KG1 (cell line): Measurements from ENCODE around the gene GPHN.
"Not testable (repeated sequence)": the region's sequence is repeated elsewhere in the genome, so short reads cannot be mapped to it uniquely, and the experiment has no call there.

Experiments used
- DNase-seq: peaks from one replicate; lab custom pipeline; 2025; lab: John Stamatoyannopoulos, UW

The GPHN gene

DNA sequence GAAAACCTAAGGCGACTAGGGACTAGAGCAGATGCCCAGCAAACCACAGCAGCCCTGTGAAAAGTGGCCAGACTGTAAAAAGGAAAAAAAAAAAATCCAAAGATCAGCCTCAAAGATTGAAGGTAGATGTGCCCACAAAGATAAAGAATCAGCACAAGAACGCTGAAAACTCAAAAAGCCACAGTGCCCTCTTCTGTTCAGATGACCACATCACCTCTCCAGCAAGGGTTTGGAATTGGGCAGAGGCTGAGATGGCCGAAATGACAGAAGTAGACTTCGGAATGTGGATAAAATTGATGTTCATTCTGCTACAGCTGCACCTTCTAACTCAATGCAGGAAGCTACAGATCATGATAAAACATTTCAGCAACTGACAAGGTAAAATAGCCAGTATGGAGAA is 154.4 kb downstream of the GPHN start:
- no peak for DNase-seq

DNA sequence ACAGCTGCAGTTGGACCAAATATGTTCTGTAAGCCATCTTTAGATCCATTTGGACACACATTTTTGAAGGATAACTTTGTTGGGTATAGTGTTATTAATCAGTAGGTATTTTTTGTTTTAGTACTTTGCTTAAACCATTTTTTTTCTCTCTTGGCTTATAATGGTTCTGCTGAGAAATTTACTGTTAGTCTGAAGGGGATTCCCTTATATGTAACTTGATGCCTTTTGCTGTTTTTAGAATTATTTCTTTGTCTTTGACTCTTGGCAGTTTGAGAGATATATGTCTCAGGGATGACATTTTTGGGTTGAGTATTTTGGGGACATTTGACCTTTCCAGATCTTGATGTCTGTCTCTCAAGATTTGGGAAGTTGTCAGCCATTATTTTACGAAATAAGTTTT is 169.8 kb downstream of the GPHN start:
- no peak for DNase-seq

DNA sequence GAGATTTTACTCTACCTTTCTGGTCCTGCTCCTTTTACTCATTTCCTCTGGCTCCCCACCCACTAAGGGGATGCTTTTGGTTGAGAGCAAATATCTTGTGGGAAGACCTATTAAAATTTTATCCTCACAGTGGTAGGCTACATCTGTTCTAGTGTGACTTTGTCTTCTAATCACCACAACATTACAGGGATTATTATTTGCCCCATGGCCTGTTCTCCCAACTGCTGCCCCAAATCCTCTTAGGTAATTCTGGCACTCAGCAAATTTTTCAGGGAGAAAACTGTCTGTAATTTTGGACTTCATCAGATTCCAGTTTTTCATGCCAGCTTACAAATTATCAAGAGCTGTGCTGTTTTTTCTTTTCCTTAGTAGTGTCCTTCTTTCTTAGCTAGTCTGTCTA is 172.3 kb downstream of the GPHN start:
- DNase-seq, result no peak

DNA sequence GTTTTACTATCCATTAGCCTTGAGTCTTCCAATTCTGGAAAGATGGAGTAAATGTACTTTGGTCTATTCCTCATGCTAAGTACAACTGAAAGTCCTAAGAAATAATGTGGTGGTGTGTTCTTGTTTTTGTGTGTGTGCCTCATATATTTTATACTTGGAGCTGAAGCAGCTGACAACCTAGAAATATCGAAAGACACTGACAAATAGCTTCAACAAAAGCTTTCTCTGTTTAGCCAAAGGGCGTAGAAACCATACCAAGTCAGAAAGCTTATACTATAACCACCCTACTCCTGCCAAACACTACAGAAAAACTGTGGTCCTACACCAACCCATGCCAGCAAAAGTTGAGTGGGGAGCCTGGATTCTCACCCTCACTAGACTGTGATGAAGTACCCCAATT is 188.4 kb downstream of the GPHN start:
- DNase-seq, result no peak

DNA sequence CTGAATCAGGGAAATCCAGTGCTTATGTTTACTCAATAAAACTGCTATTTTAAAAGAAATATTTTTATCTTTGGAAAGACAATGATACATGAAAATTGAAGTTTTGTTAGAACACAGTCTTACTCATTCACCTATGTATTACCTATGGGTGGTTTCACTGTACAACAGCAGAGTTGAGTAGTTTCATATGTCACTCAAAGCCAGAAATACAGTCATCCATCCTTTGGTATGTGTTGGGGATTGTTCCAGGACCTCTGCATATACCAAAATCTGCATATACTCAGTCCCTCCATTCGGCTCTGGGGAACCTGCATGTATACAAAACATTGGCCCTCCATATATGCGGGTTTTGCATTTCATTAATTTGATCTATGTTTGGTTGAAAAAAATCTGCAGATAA is 190.6 kb downstream of the GPHN start:
- no peak for DNase-seq

DNA sequence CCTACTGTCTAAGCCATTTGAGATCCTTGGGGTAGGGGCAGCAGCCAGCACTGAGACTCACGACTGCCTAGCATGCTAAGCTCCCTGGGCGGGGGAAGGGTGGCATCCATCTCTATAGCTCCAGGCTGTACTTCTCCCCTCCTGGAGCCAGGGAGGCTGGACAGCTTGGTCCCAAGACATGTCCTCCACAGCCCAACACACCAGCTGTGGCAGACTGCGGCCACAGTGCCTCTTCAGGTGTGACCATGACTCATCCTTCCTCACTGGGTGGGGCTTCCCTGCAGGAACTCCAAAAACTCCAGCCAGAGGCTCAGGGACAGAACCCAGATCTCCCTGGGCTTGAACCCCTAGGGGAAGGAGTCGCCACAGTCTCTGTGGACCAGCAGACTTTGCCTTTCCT is 193.9 kb downstream of the GPHN start:
- DNase-seq, result no peak

DNA sequence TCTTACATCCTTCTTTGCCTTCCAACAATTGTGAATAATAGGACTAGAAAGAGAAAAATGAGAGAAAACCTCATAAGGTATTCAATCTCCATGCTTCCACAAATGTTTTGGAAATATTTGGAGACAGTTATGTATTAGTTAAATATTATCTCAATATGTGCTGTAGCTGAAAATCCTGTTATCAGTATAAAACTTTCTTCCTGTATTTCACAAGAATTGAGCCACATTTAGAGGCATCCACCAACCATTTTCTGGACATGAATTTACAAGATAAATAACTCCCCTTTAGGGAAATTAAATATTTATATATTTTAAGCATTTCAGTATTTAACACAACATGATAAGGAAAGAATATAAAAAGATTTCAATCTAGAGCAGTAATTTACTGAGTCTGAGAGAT is 200.3 kb downstream of the GPHN start:
- DNase-seq, result no peak

DNA sequence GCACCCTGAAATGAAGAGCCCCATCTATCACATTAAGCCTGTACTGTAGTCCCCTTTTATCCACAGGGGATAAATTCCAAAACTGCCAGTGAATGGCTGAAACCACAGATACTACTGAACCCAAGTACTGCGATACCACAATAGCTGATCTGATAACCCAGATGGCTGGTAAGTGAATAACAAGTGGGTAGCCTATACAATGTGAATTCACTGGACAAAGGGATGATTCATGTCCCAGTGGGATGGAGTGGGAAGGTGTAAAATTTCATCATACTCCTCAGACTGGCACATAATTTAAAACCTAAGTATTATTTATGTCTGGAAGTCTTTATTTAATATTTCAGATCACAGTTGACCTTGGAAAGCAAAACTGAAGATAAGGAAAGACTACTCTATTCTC is 201.3 kb downstream of the GPHN start:
- no peak for DNase-seq

DNA sequence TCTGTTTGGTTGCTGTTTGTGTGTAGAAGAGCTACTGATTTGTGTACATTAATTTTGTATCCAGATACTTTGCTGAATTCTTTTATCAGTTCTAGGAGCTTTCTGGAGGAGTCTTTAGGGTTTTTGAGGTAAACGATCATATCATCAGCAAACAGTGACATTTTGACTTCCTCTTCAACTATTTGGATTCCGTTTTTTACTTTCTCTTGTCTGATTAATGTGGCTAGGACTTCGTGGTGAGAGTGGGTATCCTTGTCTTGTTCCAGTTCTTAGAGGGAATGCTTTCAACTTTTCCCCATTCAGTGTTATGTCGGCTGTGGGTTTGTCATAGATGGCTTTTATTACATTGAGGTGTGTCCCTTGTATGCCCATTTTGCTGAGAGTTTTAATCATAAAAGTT is 206.3 kb downstream of the GPHN start:
- DNase-seq, result peak; percentile 20

DNA sequence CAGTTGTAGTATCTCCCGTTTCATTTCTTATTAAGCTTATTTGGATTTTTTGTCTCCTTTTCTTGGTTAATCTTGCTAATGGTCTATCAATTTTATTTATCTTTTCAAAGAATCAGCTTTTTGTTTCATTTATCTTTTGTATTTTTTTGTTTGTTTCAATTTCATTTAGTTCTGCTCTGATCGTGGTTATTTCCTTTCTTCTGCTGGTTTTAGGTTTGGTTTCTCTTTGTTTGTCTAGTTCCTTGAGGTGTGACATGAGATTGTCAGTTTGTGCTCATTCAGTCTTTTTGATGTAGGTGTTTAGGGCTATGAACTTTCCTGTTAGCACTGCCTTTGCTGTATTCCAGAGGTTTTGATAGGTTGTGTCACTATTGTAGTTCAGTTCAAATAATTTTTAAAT is 207.4 kb downstream of the GPHN start:
- not testable (repeated sequence) for DNase-seq

DNA sequence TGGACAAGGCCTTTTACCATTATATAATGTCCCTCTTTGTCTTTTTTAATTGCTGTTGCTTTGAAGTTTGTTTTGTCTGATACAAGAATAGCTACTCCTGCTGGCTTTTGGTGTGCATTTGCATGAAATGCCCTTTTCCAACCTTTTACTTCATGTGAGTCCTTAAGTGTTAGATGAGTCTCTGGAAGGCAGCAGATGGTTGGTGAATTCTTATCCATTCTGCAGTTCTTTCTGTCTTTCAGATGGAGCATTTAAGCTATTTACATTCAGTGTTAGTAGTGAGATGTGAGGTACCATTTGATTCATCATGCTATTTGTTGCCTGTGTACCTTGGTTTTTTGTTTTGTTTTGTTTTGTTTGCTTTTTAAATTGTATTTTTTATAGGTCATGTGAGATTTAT is 208.3 kb downstream of the GPHN start:
- no peak for DNase-seq

DNA sequence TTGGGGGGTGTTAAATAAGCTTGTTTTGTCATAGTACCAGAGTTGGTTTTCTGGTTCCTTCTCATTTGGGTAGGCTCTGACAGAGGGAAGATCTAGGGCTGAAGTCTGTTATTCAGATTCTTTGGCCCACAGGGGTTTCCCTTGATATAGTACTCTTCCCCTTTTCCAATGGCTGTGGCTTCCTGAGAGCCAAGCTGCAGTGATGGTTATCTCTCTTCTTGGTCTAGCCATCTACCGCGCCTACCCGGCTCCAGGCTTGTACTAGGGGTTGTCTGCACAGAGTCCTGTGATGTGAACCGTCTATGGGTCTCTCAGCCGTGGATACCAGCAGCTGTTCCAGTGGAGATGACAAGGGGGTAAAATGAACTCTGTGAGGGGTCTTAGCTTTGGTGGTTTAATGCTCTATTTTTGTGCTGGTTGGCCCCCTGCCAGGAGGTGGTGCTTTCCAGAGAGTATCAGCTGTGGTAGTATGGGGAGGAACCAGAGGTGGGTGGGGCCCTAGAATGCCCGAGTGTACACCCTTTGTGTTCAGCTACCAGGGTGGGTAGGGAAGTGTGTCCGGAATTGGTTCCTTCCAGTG is 209.7 kb downstream of the GPHN start:
- DNase-seq, result peak; percentile 11

DNA sequence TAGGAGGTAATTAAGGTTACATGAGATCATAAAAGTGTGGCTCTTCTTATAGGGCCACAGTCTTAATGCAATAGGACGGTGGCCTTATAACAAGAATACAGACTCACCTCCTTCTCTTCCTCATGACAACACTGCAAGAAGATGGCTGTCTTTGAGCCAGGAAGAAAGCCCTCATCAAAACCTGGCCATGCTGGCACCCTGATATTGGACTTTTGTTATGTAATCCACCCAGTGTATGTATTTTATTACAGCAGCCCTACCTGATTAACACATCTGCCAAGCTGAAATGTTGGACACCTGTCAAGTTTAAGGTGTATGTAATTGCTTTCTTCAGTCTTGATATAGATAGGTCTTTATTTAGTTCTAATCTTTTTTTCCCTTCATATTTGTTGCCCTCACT is 217.0 kb downstream of the GPHN start:
- no peak for DNase-seq

DNA sequence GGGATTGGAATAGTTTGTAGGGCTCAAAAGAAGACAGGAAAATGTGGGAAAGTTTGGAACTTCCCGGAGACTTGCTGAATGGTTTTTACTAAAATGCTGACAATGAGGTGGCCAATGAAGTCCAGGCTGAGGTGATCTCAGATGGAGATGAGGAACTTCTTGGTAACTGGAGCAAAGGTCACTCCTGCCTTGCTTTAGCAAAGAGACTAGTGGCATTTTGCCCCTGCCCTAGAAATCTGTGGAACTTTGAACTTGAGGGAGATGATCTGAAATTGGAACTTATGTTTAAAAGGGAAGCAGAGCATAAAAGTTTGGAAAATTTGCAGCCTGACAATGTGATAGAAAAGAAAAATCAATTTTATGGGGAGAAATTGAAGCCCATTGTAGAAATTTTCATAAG is 223.4 kb downstream of the GPHN start:
- not testable (repeated sequence) for DNase-seq

DNA sequence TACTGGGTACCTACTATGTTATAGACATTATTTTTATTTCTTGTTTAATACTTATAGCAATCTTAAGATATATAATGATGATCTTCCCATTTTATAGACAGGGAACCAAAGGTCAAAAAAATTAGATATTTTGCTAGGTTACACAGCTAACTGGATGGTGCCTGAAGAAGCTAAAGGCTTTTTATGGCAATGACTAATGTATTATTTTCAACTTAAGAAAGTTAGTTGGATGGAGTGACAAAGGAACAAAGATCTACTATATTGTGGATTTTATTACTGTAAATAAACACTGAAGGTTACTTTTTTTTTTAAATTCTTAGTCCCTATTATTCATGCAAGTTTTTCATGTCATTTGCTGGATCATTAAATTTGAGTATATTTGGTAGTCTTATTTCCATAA is 227.9 kb downstream of the GPHN start:
- DNase-seq, result no peak

DNA sequence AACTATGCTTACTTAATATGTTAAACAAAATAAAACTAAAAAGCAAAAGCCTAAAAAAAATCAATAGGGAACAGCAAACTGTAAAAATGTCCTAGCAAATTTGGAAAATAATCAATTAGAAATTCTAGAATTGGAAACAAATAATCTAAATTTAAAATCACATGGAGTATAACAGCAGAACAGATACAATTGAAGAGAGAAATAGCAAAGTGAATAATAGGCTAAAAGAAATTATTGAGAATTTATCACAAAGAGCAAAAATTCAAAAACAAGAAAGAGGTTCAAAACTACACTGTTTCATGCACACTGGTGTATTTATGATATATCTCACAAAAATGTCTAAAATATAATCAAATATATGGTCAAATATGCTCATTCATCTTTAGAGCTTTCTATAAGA is 231.9 kb downstream of the GPHN start:
- DNase-seq, result no peak

DNA sequence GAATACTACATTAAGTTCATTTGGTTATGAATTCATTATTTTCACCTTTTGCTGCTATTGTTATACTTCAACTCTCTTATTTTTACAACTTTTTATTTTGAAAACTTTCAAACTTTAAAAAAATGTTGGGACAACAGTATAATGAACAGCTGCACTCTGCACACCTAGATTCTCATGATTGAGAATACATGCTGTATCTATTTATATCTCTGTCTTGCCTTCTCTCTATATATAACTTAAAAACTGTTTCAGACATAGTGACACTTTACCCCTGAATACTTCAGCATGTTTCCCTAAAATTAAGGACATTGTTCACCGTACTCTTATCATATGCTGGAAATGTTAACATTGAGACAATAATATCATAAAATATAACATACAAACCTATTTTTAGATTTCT is 237.1 kb downstream of the GPHN start:
- no peak for DNase-seq

DNA sequence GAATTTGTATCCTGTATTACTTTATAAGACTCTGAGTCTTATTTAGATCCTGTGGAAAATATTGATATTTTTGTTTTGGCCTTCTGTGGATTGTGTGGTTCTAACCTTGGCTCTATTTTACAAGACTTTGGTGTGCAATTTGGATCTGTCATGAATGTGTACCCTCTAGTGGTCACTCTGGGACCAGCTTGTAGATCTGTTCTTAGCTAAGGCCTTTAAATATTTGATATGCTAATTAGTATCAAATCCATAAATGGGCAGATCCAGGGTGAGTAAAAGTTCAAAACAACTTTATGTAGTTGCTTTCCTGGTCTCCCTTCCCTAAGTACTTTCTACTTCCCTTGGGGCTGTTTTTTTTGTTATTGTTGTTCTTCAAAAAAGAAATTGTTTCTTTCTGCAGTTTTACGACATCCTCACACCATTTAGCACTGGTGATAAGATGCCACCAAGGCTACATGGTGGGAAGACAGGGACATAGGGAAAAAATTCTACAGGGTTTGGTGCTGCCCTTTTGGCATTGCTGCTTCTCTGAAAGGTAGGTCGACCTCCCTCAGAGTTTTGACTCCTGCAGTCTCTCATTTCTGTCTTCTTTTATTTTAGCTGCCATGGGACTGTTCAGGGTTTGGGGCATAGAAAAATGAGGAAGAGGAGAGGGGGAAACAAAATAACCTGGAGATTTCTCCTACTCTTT is 238.5 kb downstream of the GPHN start:
- DNase-seq, result peak; percentile 16

DNA sequence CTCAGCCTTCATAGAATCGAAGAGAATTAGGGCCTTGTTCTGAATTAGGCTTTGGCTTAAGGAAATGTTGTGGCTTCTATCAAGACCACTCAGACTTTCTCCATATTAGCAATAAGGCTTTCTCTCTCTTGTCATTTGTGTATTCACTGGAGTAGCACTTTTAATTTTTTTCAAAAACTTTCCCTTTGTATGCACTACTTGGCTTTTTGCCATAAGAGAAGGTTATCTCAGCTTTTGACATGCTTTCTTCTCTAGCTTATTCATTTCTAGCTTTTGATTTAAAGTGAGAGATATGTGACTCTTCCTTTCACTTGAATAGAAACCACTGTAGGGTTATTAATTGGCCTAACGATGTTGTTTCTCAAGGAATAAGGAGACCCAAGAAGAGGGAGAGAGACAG is 244.2 kb downstream of the GPHN start:
- DNase-seq, result no peak

DNA sequence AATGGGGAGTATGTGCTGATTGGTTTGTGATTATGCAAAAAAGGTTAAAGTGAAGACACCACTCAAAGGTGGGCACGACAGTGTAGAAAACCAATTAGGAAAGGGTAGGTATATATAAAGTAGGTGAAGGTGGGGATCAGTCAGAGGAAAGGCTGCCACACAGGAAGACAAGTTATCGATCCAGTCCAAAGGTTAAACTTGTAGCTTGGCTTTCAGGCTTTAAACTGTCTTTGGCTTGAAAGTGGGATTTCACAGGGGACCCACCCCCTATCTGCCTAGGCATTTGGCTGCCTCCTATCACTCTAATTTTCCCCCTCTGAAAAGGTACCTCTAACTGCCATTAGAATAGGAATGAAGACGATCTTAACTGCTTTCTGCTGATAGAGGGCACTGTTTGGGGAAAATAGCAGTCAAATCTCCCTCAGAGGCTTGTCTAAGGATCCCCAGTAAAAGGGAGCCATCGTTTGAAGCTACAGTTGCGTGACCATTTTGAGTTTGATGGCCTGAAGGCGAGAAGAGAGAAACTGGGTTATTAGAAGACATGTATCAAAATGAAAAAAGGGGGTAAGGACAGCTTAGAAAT is 250.2 kb downstream of the GPHN start:
- DNase-seq, result no peak

DNA sequence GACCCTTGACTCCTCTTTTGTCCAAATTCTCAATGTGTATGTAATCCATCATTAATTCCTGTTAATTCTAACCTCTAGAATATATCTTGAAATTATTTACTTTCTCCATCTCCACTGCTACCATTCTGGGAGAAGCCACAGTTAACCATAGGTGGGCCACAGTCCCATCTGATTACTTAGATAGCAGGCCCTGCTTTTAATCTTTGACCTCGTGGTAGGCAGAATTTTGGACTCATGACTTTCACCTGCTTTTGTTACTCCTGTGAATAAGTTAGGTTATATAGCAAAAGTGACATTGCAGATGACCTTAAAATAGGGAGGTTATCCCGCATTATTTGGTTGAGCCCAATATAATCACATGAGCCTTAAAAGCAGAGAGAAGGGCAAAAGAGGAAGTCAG is 264.2 kb downstream of the GPHN start:
- no peak for DNase-seq

DNA sequence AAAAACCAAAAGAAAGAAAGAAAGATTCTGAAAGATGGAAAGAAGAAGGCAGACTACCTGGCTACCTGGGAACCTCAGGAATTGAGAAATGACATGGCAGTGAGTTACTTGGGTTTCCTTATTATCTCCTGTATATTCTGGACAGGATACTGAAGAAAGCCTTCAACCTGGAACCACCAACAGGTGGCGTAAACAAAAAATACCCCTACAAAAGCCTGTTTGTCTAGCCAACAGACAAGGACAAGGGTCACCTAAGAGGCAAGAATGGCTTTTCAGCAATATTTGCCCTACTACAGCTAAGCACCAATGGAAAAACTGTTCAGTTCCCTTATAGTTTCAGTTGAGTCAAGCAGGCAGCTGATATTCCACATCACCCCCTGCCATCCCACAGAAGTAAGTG is 274.9 kb downstream of the GPHN start:
- no peak for DNase-seq

DNA sequence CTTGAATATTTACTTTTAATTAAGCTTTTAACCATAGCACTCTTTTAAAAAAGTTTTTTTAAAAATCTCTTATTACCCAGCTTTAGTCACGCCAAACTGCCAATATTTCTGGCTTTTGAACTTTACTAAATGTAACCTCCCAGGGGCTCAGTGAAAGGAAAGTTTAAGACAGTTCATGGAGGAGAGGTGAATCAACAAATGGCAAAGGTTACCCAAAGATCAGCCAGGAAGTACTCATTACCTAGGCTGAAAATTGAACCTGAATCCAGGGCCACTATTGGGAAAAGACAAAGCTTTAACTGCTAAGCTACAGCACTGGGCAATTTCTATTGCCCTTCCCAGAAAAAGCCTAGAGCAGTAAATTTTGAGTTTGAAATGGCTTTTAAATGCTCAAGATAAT is 282.2 kb downstream of the GPHN start:
- no peak for DNase-seq

DNA sequence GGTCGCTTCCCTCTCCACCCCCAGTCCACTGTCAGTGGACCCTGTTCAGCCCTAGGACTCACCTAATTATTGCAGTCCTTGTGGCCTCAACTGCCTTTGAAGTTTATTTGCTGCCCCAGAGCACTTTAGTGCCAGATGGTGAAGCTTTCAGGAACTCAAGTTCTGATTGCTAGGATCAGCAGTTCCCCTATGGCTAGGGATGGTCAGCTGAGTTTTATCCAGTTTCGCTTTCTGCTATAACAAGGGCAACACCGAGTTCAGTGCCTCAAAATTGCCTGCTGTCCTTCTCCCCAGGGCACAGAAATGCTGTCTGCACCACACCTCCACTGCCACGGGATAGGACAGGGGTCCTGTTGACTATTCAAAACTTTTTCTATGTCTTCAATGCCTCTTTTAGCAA is 295.0 kb downstream of the GPHN start:
- DNase-seq, result no peak
